ENCODE data around the gene STAC.

The STAC gene

GRCh38 chr3:36416599-36416998, 36.3 kb downstream of the STAC start:
- Histone ChIP-seq H3K27me3 (replicated peaks; ENCODE audit: control insufficient read depth, insufficient read depth, low read length) (no peaks in the 10 kb centered on the region), H3K36me3 (ENCODE audit: control insufficient read depth, insufficient read depth, low read length) (no peaks in the 10 kb centered on the region), H3K4me3 (replicated peaks; ENCODE audit: low read depth, low read length) (no peak overlapping the region)
- no peak for DNase-seq (ENCODE audit: extremely low read depth, insufficient read length)
- TF ChIP-seq CTCF (IDR thresholded peaks at IDR 0.05; ENCODE audit: insufficient read depth, low read length, poor library complexity, severe bottlenecking) = no peak

GRCh38 chr3:36417237-36417636, 36.9 kb downstream of the STAC start:
- H3K36me3 ChIP-seq (ENCODE audit: control insufficient read depth, insufficient read depth, low read length) = no peaks in the 10 kb centered on the region
- H3K27me3 ChIP-seq (replicated peaks; ENCODE audit: control insufficient read depth, insufficient read depth, low read length) = no peaks in the 10 kb centered on the region
- TF ChIP-seq CTCF (IDR thresholded peaks at IDR 0.05; ENCODE audit: insufficient read depth, low read length, poor library complexity, severe bottlenecking) = no peak
- H3K4me3 ChIP-seq (replicated peaks; ENCODE audit: low read depth, low read length) = no peak overlapping the region
- no peak for DNase-seq (ENCODE audit: extremely low read depth, insufficient read length)

GRCh38 chr3:36418296-36418695, 38.0 kb downstream of the STAC start:
- Histone ChIP-seq H3K27me3 (replicated peaks; ENCODE audit: control insufficient read depth, insufficient read depth, low read length) (no peaks in the 10 kb centered on the region), H3K36me3 (ENCODE audit: control insufficient read depth, insufficient read depth, low read length) (no peaks in the 10 kb centered on the region), H3K4me3 (replicated peaks; ENCODE audit: low read depth, low read length) (no peak overlapping the region)
- no peak for TF ChIP-seq CTCF (IDR thresholded peaks at IDR 0.05; ENCODE audit: insufficient read depth, low read length, poor library complexity, severe bottlenecking)
- no peak for DNase-seq (ENCODE audit: extremely low read depth, insufficient read length)

- DNase-seq (ENCODE audit: extremely low read depth, insufficient read length) = no peak
- Histone ChIP-seq H3K4me3 (replicated peaks; ENCODE audit: low read depth, low read length) (no peak overlapping the region), H3K27me3 (replicated peaks; ENCODE audit: control insufficient read depth, insufficient read depth, low read length) (no peaks in the 10 kb centered on the region), H3K36me3 (ENCODE audit: control insufficient read depth, insufficient read depth, low read length) (no peaks in the 10 kb centered on the region)
- no peak for TF ChIP-seq CTCF (IDR thresholded peaks at IDR 0.05; ENCODE audit: insufficient read depth, low read length, poor library complexity, severe bottlenecking)
Observed at GRCh38 chr3:36428445-36428844, 48.1 kb downstream of the STAC start.

GRCh38 chr3:36429986-36430485, 49.7 kb downstream of the STAC start:
- no peak for DNase-seq (ENCODE audit: extremely low read depth, insufficient read length)
- TF ChIP-seq CTCF (IDR thresholded peaks at IDR 0.05; ENCODE audit: insufficient read depth, low read length, poor library complexity, severe bottlenecking) = no peak
- no peak overlapping the region for H3K4me3 ChIP-seq (replicated peaks; ENCODE audit: low read depth, low read length)
- no peaks in the 10 kb centered on the region for H3K36me3 ChIP-seq (ENCODE audit: control insufficient read depth, insufficient read depth, low read length)
- H3K27me3 ChIP-seq (replicated peaks; ENCODE audit: control insufficient read depth, insufficient read depth, low read length) = no peaks in the 10 kb centered on the region

GRCh38 chr3:36433511-36433910, 53.2 kb downstream of the STAC start:
- H3K4me3 ChIP-seq (replicated peaks; ENCODE audit: low read depth, low read length) = no peak overlapping the region
- no peaks in the 10 kb centered on the region for H3K36me3 ChIP-seq (ENCODE audit: control insufficient read depth, insufficient read depth, low read length)
- H3K27me3 ChIP-seq (replicated peaks; ENCODE audit: control insufficient read depth, insufficient read depth, low read length) = no peaks in the 10 kb centered on the region
- no peak for TF ChIP-seq CTCF (IDR thresholded peaks at IDR 0.05; ENCODE audit: insufficient read depth, low read length, poor library complexity, severe bottlenecking)
- DNase-seq (ENCODE audit: extremely low read depth, insufficient read length) = no peak
